CD4-positive, alpha-beta T cell treated with Interleukin-15 for 4 hours (primary cell): ENCODE results near the gene INS.

Experiments
- DNase-seq: peaks from one replicate; pipeline ENCODE4 v3.0.0-alpha.2; 2020; ENCODE audit warnings: low spot score

Gene INS

DNA sequence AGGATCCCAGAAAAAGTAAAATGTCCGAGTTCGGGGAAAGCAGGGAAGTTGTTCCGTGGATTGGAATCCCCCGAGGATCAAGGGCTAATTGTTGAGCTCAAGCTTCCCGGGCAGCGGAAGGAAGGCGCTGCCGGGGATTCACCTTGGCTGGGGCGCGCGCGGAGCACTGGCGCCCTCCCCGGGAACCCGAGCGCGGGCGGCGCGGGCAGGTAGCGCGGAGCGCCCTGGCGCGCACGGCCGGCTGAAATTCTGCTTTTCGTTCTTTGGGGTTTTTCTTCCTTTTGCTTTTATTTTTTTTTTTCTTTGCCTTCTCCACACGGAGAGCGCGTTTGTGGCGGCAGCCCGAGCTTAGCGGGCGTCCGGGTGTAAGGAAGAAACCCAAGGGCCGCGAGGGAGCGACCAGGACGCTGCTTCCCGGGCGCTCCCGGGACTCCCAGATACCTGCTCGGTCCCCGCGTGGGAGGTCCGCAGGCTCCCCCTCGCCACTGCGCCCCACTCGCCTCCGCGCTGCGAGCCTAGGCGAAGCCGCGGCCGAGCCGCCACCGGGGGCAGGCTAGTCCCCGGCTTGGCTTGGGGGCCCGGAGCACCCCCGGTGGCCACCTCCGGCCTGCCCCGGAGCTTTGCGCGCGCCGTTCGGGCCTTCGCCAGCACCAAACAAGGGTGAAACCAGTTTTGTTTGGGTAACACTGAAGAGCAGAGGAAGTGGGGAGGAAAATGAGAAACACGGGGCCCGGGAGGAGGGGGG, 17.0 kb downstream of the INS start:
- no peak for DNase-seq

DNA sequence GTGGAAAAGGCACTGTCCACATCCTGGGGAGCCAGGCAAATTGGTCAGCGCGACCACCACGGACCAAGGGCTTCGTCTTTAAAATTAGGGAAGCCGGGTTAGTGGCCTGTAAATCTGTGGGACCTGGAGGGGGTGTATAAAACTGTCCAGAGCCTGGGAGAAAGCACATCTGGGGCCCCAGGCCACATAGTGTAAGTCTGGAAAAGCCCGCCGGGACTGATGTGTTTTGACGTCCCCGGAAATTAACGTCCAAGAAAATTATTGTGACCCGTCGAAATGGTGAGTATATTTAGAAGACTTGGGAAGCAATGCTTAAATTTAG, 17.6 kb downstream of the INS start:
- no peak for DNase-seq

DNA sequence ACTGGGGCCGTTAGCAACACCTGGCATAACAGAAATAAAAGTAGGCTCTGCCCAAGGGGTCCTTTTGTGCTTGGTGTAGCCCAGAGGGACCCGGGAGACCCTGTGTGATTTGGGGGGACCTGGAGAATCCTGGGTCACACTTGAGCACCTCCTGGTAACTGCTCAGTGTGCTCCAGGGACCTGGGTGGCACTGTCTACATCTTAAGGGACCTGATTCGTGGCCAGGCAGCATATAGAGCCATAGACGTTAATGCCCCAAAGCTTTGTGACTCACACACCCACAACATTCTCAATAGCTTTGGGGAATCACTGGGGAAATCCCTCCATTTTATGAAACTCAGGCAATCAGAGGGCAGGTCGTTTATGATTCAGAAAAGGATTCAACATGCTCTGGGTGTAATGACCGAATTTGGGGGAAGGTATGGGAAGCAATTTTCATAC, 18.2 kb downstream of the INS start:
- DNase-seq: no peak

DNA sequence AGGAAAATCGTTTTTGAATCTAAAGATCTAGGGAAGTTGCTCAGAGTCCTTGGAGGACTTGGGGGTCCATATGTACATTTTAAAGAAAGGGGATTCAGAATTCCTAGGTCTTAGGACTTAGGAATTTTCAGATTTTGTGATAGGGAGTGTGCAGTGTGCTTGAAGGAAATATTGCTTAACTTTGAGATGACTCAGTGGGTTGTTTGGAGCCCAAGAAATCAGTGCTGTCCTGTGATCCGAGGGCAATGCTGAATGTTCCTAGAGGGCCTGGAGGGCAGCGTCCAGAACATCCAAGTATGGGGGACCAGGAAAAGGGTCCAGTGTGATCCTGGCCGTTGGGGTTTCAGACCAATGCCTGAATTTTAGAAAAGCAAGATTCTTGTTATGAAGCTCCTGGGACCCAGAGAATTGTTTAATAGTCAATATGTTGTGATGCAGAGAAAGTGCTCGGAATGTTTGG, 18.7 kb downstream of the INS start:
- no peak for DNase-seq

DNA sequence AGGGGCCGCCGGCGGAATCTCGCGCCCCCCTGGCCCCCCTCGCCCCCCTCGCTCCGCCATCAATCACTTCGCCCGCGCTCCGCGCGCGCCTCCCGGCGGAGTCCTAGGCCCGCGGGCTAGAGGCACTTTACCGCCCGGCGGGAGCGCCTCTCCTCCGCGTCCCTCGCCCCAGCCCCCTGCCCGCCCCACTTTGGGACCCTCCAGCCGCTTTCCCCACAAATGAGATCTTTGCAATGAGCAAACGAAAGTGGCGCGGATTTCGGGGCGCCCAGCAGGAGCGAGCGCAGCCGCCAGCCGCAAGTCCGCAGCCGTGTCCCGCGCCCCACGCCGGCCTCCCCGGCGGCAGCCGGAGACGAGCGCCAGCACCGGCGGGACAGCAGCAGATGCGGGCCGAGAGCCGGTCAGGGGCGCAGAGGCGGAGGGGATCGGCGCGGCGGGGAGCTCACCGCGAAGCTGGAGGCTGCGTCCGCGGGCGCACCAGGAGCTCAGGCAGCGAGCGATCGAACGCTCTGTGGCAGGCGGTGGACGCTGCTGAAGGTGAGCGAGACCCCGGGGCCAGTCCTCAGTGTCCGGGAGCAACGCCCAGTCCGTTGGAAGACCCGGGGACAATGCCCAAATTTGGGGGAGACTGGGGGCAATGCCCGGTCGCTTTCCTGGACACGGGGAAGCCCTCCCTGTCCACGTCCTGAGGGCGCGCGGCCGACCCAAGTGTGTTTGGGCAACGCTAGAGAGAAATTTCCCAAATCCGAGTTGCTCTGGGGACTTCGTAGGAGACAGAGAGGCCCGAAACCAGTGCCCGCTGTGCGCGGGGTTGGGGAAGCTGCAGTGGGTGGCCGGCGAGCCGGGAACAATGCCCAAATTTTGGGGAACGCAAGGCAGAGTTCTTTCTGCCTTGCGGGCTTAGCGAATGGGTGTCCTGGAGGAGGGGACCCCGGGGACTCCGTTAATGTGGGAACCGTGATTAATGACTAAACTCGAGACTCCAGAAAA, 20.3 kb downstream of the INS start:
- DNase-seq: no peak

DNA sequence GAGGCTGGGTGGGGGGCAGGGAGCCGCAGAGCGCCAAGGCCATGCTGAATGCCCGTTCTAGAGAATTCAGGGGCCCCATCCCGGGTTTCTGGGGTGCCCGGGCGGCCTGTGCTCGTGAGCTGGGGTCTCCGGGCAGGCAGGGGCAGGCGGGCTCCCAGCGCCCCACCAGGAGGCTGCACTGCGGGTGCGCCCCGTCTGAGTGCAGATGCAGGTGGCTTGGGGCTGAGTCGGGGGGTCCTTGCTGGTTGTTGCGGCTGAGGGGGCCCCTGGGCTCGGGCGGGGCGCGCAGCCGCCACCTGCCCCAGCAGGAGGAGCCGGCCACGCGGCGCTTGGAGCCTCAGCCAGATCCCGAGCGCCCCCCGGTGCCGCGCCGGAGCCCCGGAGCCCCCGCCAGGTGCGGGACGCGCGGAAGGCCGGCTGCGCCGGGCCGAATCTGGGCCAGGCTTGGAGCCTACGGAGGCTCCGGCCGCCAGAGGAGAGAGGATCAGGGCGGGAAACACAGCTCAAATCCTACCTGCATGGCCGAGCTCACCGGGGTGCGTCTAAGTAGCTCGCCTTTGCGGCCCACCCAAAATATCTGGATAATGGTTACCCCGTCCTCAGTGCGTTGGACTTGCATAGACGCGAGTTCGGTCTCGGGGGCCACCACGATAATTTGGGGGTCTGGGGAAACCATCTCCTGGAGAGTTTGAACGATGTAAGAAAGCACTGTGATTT, 21.2 kb downstream of the INS start:
- DNase-seq: no peak

DNA sequence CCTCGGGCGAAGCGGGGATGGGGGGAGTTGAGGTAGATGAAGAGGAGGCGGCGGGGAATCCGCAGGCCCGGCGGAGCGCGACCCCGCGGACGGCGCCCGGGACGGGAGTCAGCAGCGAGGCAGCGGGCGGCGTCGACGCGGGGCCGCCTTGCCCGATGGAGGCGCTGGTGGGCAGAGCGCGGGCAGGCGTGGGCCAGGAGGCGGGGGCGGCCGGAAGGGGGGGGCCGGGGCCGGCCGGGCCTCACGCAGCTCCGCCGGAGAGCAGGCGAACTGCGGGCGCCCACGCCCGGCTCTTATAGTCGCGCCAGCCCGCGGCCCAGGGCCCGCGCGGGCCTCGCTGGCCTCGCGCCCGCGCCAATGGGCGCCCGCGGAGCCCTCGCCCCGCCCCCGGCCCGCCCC, 21.9 kb downstream of the INS start, which contains the start of gene IGF2:
TSS of gene IGF2 (minus strand) at position 267 of the 399 bp plus-strand sequence. CDS start 3,866 bp downstream, outside the sequence.
- no peak for DNase-seq

DNA sequence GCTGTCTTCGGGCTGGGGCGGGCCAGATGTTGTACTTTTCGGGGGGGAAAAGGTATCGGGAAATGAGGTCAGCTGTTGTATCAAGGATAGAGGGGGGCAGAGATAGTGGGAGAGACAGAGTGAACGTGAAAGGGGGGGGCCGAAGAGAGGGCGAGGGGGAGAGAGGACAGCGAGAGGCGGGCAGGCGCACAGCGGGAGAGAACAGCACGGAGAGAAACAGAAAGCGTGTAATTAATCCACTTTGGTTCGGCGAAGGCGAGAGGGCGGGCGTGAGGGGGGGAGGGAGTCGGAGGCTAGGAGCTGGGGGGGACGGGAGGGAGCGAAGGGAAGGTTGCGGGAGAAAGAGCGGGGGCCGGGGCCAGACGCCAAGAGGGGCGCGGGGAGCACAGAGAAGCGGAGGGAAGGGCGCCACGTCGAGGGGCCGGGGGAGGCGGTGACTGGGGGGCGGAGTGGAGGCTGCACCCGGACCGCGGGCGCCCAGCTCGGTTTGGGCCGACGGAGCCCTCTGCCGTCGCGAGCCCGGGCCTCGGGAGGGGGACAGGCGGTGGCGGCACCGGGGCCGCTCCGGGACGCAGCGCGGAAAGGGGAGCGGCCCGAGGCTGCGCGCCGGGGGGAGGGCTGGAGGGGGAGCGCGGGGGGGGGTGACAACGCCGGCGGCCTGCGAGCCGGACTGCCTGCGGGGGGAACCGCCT, 22.4 kb downstream of the INS start:
- DNase-seq: no peak

DNA sequence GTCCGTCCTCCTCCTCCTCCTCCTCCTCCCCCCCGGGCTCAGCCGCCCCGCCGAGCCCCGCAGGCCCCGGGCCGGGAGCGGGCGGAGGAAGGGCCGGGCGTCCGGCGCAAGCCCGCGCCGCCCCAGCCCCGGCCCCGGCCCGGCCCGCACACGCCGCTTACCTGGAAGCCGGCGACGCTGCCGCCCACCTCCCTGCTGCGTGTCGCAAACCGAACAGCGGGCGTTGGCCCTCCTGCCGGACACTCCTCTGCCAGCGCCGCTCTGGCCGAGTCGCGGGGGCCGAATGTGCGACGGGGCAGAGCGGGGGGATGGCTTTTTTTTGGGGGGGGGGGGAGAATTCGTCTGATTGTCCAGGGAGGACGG, 23.0 kb downstream of the INS start:
- DNase-seq: no peak

DNA sequence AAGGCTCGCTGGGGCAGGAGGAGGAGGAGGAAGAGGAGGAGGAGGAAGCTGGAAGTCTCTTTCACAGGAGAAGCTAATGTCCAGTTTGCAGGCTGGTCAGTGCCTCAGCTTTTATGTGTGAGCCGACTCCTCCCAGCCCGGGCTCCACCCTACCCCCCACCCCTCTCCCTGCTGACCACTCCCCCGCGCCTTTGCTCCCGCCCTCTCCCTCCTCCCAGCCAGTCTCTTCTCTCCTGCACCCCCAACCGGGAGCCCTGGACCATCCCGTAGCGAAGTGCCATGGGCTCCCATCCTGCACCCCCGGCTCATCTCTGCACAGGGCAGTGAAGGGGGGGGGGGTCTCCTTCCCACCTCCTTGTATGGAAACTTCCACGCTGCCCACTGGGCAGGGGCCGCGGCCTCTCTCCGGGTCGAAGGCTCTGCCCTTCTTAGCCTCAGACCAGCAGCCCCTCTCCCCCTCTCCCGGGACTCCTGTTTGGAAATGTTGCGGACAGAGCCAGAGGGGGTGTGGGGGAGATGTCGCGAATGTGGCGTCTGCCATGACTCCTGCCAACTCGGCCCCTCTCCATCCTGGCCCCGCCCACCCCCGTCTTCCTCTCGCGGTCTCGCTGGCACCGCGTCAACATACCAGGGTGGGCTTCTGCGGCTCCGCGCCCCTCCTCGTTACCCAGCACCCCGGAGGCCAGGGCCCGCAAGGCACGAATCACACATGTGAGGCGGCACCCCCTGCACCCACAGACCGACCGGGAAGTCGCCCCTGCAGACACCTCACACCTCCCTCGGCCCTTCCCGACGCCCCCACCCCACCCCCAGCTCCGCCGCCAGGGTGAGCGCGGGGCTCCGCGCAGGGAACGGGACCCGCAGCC, 23.6 kb downstream of the INS start:
- no peak for DNase-seq

DNA sequence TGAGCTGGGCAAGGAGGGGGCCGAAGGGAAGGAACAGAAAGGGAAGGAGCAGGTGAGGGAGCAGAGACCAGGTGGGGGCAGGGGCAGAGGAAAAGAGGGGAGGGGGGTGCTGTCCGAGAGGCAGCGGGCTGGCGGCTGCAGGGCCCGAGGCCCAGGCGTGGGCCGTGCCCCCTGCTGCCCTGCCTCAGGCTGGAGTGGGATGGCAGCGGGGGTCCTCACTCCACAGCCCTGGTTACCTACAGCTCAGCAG, 24.1 kb downstream of the INS start:
- no peak for DNase-seq

DNA sequence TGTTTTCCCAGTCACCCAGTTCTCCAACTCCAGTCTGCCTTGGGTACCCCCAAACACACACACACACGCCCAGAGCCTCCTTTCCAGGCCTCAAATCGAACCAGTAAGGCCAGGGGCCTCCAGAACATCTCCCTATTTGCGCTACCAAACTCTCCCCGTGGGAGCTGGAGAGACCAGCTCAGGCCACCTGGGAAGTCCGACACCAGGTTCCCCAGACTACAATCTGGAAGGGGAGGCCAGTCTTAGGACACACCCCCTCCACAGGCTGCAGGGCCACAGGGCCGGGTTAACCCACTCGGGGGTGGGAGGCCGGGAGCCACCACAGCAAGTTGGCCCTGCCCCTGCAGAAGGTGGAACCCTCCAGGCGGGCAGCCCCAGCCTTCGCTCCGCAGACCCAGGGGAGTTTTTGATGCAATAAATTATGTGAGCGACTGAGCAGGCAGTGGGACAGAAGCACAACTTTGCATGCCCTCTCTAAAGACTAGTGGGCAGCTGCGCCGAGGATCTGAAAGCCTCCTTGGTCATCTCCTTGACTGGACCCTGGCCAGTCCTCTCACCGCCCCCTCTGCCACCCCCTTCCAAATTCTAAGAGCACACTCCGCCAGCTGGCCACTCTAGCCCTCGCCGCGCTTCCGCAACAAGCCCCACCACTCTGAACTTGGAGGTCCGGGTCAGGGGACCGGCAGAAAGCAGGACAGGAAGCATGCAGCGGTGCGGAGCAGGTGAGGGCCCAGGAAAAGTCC, 24.6 kb downstream of the INS start:
- no peak for DNase-seq

DNA sequence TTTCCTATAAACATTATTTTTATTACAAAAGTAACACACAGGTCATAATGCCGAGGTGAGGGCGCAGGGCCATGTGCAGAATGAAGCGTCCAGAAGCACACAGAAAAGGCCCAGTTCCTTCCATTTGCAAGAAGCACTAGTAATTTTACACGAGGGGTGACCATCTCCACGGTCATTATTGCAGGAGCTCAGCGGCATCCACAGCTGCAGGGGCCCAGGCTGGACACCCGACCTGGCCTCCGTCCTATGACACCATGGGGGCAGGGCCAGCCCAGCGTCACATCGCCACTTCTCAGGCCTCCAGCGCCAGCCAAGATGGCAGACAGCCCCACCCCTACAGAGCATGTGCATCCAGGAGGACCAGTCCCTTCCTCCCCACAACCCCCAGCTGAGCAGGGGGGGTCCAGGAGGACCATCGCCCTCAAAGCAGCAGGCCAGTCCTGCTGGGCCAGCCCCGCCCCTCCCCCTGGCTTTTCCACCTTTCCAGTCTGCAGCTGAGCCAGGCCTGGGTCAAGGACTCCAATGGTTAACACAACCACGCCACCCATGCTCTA, 25.3 kb downstream of the INS start:
- no peak for DNase-seq

DNA sequence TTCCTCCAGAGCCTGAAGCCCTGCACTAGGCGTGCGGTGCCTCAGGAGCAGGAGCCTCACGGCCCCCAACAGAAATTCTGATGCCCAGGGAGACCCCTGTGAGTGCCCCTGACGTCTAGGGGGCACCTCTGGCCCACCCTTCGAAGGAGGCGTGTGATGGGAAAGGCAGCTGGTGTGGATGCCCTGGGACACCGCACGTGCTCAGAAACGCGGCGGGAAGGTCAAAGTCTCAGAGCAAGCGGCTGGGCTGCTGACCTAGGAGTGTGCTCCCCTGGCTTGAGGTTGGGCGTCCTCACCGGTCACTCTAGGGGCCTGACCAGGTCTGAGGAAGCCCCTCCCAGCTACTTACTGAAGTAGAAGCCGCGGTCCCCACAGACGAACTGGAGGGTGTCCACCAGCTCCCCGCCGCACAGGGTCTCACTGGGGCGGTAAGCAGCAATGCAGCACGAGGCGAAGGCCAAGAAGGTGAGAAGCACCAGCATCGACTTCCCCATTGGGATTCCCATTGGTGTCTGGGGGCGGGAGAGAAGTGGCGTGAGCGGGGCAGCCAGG, 25.9 kb downstream of the INS start:
- no peak for DNase-seq

DNA sequence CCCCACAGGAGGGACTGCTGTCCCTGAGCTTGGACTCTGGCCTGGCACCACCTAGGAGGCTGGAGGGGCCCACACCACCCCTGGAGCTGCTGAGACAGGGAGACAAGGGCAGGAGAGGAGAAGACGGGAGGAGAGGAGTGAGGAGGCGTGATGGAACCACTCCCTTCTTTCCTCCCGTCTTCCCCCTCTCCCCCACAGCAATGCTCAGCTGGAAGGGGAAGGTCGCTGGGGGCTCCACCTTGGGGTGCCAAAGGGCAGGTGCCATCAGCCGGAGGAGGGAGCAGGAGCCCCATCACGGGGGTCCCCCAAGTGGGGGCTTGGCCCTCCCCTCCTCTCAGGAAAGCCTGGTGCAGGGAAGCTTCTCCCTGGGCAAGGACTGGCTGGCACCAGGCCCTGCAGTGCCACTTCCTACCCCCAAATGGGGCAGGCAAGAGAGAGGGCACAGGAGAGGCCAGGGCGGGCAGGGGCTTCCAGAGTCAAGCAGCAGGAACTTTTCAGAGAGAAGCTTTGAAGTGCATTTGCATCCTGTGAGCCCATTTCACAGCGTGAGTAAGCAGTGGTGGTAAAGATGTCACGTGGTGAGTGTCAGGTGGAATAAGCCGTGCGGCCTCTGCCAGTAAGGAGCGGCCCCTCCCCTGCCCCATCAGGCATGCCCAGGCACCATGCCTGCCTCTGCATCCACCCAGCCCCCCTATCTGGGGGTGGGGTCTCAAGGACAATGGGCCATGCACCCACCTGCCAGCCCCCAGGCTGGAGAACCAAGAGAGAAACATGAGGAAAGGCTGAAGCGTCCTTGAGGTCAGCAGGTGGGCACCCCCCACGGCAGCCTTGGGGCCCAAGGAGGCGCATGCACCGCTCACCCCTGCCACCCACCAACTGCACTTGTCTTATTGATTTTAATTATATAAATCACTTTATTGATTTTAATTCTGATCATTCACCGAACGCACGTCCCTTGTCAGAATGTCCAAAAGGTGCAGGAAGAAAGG, 26.7 kb downstream of the INS start:
- DNase-seq: no peak

DNA sequence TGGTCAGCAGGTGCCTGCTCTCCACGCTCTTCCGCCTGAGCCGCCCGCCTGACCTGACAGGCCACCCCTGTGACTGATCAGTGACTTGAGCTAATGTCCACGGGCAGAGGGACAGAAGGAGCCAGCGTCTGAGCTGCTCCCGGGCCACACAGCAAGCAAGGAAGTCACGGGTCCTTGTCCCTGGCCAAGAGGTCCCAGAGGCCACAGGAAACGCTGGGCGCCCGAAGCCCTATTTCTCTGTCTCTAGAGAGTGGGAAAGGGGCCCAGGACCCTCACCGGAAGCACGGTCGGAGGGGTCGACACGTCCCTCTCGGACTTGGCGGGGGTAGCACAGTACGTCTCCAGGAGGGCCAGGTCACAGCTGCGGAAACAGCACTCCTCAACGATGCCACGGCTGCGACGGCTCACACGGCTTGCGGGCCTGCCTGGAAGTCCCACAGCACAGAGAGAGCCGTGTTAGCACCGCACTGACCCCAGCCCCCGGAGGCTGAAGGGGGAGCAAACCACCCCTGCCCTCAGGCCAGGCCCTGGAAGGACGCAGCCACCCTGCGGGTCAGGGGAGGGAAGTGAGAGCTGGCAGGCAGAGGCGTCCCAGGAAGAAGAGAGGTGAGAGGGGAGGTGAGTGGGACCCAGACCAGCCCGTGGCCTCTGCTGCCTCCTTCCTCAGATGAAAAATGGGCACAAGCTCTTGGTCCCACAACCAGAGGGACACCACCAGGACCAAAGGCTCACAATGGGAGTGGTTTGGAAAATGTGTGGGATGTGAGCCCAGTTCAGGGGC, 27.6 kb downstream of the INS start:
- DNase-seq: no peak

DNA sequence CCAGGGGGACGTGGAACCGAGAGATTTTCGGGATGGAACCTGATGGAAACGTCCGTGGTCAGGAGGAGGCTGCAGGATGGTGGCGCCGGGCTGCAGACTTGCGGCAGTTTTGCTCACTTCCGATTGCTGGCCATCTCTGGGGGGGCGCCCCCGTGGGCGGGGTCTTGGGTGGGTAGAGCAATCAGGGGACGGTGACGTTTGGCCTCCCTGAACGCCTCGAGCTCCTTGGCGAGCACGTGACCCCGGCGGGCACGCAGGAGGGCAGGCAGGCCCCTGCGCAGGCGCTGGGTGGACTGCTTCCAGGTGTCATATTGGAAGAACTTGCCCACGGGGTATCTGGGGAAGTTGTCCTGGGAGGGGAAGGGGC, 28.2 kb downstream of the INS start:
- no peak for DNase-seq

DNA sequence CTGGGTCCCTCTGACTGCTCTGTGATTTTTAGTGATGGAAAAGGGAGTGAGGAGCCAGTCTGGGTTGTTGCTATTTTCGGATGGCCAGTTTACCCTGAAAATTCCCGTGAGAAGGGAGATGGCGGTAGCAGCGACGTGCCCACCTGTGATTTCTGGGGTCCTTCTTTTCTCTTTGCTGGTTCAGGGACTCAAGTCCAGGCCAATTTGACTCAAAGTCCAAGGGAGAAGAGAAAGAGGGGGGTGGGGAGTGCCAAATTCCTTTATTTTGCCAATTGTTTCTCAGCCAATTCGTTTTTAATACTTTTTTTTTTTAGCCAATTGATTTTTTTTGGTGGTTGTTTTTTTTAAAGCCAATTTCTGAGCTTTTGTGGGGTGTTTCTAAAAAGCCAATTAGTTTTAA, 28.8 kb downstream of the INS start:
- DNase-seq: no peak
